NCI-H1694 (cell line): ENCODE results near the gene TPK1.
A peak's percentile ranks its signal among the peaks of the same experiment; 100 is the strongest.
"Not testable (repeated sequence)": the region's sequence is repeated elsewhere in the genome, so short reads cannot be mapped to it uniquely, and the experiment has no call there.

Experiments
- DNase-seq: peaks from one replicate; lab custom pipeline; 2025; lab: John Stamatoyannopoulos, UW

TPK1 gene

DNA sequence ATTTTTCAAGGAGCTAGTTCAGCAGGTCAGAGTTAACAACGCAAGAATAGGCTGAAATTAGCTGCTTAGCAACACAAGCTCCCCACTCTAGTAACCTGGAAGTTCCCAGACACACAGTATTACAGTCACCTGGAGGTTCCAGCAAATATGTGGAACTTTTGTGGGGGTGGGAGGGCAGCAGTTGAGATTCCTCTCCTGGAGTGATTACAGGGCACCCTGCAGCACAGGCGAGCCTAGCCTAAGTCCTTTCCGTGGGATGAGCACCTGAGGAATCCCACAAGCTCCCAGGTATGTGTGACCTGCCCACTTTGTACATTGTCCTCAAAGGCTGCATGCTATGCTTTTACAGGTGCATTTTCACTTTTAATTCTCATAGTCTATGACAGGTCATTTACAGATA lies 13.6 kb downstream of the TPK1 start:
- DNase-seq, result no peak

DNA sequence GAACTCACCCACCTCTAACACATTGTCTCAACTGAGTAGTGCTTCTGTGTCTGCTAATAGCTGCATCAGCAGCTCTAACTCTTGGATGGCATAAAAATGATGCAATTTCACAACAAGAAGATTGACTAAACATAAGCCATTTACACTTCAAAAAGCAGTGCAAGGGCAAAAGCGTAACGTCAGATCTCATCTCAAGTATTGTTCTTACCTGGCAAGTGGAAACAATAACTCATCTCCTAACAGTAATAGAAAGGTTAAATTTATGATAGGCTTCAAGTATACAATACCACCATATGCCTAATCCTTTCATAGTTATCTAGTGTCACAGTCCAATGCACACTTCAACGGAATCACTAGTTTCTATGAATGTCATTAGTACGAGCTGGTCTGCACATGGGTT lies 14.8 kb downstream of the TPK1 start:
- peak; percentile 3 for DNase-seq

DNA sequence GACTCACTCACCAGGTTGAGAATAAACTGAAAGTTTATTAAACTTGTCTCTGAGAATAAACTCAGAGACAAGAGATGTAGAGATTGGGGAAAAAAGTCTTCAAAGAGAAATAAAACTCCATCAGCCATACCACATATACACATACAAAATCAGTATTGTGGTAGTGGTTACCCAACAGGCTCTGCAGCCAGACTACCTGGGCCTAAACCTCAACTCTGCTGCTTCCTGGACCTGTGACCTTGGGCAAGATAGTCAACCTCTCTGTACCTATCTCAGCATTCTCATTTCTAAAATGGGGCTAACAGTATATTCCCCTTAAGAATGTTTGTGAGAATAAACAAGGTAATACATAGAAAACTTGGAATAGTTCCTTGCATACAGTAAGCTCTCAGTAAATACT lies 15.3 kb downstream of the TPK1 start:
- DNase-seq, result no peak

DNA sequence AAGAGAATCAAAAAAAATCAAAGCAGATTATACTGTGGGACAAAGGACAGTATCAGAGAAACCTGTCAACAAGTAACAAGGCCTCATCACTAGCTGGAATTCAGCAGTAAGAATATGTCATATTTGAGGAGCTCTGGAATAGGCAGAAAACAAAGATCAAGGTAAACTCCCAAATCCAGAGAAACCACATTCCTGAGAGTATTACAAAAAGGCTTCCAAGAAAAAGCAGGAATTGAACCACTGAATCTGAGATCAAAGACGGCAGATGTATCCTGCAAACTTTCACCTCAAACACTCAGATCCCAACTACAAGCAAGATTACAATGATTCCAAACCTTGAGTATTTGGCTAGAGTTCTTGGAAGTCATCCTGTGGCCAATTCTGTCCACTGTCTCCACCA lies 16.3 kb downstream of the TPK1 start:
- DNase-seq, result no peak

DNA sequence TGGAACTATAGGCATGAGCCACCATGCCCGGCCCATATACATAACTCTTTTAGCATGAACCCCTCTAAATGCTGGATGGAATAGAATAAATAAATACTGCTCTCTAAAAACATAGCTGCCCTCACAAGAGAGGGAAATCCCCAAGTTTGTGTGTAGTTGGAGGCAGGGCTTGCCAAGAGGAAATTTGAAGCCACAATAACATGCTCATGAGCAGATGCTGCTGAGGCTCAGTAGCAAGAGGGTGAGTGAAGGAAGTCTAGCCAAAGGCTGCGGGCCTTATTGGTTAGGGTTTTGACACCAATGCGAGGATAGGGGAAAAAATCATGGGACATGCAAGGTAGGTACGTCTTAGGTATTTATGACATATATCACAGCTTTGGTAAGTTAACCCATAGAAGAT lies 17.3 kb downstream of the TPK1 start:
- no peak for DNase-seq

DNA sequence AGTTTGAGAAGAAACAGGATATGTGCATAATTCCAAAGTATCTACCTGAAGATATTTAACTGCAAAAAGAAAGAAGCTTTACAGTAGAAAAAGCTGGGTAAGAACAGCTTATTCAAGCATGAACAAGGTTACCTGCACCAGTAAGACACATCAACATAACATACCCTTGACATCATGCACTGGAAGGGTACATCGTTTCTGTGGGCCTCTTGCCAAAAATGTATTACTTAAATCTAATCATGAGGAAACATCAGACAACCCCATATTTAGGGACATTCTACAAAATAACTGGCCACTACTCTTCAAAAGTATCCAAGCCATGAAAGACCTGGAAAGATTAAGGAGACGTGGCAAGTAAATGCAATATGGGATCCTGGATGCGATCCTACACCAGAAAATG lies 18.9 kb downstream of the TPK1 start:
- DNase-seq, result no peak

DNA sequence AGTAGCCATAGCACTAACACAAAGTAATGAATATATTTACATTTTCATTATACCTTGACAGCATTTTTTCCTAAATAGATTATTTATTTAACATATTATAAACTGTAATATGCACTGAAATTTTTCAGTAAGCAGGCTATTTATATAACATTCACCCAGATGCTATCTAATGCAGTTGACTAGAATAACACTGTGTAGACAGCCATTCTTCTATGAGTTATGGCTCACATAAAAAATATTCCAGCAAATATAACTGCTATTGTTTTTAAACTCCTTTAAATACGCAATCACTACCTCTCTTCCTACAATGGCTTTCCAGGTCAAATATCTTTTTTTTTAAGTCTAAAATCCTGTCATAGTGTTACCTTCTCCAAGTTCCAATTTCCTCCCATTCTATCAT lies 21.6 kb downstream of the TPK1 start:
- no peak for DNase-seq

DNA sequence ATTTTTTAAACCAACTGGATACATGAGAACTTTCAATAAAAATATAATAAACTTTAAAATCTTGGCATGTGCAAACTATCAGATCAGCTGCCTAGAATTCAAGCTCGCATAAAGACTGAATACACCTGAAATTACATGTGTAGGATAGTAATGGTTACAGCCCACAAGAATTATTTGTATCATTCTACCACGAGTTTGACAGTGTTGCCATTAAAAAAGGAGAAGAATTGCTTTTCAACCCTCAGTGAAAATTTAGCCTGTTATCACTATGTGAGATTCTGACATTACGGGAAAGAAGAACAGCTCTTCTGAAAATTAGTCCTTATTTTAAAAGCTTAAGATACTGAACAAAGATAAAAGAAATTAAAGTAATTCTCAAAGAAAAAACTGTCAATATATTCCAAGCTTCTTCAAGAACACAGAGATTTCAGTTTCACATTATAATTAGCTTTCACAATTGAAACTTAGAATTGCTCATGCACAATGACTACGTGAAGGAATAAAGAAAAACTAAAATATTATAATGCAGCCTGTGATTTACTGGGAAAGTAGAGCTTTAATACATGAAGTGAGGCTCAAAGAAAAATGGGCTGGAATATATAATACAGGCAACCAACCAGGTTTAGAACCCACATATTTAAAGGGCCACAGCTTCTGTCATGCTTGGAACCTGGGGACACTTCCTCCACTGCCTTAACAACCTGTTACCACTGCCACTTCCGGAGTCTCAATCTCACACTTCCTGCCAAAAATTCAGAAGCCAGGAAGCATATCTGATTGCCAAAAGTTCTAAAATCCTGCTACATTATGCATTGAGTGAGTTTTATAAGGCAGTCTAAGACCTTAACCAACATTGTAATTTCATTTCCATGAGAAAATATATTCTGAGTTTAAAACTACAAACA lies 23.2 kb downstream of the TPK1 start:
- DNase-seq, result no peak

DNA sequence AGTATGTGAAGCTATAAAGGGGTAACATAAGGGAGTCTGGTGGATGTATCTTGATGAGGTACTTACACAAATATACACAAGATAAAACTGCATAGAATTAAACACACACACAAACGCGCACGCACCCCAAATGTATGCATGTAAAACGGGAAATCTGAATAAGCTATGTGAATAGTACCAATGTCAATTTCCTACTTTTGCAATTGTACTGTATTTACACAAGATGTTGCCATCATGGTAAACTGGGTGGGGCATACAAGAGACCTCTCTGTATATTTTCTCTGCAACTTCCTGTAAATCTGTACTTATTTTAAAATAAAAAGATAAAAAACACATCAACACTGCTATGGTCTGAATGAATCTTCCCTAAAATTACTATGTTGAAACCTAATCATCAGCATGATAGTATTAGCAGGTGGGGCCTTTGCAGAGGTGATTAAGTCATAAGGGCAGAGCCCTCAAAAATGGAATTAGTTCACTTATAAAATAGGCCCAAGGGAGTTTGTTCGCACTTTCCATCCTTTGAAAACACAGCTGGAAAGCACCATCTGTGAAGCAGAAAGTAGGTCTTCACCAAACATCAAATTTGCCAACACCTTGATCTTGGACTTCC lies 30.1 kb downstream of the TPK1 start:
- no peak for DNase-seq

DNA sequence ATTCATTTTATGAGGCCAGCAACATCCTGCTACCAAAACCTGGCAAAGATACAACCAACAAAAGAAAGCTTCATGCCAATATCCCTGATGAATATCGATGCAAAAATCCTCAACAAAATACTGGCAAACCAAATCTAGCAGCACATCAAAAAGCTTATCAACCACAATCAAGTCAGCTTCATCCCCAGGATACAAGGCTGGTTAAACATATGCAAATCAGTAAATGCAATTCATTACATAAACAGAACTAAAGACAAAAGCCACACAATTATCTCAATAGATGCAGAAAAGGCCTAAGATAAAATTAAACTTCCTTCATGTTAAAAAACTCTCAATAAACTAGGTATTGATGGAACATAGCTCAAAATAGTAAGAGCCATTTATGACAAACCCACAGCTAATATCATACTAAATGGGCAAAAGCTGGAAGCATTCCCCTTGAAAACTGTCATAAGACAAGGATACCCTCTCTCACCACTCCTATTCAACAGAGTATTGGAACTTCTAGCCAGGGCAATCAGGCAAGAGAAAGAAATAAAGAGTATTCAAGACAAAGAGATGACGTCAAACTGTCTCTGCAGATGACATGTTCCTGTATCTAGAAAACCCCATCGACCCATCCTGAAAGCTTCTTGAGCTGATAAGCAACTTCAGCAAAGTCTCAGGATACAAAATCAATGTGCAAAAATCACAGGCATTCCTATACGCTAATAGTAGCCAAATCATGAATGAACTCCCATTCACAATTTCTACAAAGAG lies 35.0 kb downstream of the TPK1 start:
- not testable (repeated sequence) for DNase-seq

DNA sequence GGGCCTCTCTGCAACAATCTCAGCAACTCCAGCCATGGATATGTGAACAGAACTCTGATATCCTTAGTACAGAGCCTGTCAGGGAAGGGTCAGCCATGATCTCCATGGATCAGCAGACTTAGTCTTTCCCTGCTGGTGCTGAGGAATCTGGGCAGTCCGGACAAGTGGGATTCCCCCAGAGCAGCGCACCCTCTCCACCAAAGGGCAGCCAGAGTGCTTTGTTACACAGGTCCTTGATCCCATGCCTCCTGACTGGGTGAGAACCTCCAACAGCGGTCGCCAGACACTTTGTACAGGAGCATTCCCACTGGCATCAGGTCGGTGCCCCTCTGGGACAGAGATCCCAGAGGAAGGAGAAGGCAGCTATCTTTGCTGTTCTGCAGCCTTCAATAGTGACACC lies 38.9 kb downstream of the TPK1 start:
- no peak for DNase-seq

DNA sequence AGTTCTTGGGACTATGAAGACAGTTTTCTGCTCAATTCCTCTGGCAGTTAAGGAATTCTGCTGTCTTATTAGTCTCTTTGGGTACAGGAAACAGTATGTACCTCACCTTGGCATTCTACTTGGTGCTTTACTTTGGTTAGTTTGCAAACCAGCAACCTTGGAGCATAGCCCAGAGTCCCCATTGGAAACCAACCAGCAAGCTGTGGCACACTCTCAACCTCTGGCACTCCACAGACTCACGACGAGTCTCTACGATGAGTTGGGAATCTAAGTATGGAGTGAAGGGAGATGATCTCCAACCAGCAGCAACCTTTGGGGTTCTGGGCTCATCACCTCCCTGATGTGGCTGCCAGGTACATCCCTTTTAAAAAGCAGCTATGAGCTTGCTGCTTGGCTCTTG lies 43.8 kb downstream of the TPK1 start:
- DNase-seq, result no peak

DNA sequence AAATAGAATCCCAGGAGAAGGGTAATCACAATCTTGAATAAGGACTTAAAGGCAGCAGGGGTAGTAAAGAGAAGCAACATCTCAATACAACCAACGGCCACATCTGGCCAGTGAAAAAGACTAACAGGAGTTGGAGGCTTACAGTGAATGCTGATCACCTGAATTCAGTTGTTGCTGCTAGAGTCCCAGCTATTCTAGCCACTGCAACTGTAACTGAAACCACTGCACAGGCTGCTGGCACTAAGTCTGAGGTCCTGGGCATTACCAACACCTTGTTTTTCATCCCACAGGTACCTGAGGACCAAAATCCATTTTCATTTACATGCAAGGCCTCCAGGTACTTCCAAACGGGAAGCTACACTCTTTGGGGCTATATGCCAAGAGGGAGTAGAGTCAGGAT lies 44.4 kb downstream of the TPK1 start:
- DNase-seq, result no peak

DNA sequence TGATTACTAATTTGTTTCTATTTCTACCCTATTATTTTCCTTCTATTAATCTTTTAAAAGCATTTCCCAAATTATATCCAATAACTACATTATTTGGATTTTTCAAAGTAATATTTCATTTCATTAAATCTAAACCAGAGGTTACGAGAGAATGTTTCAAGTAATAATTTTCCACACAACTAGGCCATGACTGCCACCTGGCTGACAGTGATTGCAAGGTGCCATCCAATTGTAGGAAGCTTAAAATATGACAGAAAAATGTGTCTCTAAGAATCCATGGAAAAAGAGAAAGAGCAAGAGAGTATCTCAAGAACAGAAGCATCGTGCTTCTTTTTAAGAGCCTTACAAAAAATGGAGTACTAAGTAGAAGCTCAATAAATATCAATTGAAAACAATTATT lies 48.7 kb downstream of the TPK1 start:
- no peak for DNase-seq

DNA sequence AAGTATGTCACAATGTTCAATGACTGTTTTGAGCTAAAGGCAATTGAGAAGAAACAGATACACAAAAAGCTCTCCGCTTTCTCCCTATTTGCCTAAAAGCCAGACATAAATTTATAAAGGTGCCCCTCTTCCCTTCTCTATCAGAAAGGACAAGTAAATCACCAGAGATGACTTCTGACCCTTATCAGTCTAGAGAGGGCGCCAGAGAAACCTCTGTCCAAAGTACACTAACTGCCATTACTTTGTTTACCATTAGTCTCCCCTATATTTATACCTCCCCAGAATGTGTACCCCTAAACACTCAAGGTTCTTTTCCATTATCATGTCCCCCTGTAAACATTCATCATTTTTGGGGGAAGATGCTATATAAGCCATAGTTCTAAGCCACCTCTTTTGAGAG lies 49.3 kb downstream of the TPK1 start:
- no peak for DNase-seq

DNA sequence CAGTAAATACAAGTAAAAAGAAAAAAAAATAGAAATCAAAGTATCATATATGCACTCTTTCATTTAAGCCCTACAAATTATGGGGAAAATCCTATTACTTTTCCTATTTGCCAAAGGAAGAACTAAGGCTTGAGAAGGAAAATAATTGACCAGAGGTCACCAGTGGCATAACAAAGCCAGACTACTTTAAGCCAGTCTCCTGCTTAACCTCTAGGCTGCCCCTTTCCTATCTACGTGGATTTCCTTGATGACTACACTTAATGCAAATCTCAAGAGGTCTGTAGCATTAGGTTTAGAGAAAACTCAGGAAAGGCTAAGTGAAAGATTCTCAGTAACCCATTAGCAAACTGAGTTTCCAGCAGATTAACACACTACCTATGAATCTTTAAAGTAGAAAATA lies 49.8 kb downstream of the TPK1 start:
- no peak for DNase-seq

DNA sequence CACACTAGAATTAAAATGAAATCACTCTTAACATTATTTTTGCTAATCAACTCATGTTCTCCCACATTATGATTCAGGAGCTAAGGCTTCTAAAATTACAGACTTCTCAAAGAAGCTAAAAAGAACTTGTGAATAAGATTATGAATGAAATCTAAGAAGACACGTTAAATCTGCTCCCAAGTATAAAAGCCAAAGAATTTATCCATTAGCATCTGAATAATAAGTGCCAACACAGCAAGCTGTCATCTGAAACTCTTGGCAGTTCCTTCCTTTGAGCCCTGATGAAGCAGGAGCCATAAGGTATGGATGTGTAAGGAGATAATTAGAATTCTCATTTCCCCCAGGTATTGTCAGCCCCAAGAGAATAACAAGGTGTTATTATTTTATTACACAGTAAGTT lies 50.3 kb downstream of the TPK1 start:
- no peak for DNase-seq

DNA sequence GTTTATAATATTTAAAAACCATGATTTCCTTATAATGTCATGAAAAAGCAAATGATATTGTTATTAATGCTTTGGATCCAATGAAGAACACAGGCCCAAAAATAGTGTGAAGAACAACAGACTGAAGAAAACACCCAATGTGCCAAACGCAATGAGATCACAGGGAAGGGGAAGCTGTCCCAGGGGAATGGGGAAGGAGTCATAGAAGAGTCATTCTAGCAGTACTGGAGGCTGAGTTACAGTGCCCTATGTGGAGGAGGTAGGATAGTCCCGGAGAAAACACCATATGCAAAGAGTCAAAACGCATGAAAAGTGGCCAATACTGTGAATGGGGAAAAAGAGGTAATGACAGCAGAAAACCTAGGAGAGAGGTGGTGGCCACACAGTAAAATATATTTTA lies 50.9 kb downstream of the TPK1 start:
- DNase-seq, result no peak

DNA sequence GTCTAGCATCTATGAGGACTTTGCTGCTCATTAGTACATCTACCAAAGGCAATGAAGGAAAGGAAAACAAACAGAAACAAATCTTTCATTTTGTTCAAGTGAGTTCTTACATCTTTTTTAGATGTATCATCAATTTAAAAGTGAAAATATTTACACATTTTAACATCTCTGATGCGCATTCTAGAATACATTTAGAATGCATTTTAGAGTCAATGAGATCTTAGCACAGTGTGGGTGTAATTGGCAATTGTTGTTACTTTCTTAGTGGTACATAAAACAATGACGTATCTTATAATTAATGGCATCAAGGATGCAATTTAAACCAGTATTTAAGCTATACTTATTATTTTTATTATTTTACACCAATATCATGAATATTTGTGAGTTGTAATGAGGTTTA lies 51.4 kb downstream of the TPK1 start:
- no peak for DNase-seq

DNA sequence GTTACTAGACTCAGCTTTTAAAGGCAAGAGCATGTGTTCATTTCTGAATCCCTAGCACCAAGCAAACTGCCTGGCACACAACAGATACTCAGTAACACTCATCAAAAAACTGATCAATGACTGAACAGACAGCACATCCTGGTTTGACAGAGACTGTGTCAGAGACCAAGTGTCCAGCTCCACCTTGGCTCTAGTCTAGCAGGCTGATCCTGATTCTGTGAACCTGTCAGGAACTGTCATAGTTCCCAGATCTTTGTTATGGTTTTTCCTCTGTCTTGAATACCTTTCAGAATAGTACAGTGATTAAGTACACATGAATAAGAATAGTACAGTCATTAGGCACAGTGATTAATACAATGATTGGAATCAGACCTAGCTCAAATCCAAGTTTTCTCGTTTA lies 53.0 kb downstream of the TPK1 start:
- no peak for DNase-seq

DNA sequence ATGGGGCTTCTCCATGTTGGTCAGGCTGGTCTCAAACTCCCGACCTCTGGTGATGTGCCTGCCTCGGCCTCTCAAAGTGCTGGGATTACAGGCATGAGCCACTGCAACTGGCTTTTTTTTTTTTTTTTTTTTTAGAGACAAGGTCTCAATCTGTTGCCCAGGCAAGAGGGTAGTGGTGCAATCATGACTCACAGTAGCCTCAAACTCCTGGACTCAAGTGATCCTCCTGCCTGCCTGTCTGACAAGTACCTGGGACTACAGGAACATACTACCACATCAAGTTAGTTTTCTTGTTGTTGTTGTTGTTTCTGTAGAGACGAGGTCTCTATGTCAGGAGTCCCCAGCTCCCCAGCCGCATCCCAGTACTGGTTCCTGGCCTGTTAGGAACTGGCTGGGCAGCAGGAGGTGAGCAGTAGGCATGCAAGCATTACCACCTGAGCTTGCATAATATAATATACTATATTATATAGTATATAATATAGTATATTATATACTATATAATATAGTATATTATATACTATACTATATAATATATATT lies 55.7 kb downstream of the TPK1 start:
- no peak for DNase-seq

DNA sequence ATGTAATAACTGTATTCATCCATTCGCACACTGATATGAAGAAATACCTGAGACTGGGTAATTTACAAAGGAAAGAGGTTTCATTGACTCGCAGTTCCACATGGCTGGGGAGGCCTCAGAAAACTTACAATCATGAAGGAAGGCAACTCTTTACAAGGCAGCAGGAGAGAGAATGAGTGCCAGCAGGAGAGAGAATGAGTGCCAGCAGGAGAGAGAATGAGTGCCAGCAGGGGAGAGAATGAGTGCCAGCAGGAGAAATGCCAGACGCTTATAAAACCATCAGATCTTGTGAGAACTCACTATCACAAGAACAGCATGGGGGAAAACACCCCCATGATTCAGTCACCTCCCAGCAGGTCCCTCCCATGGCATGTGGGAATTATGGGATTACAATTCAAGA lies 58.0 kb downstream of the TPK1 start:
- not testable (repeated sequence) for DNase-seq
